Left ventricle myocardium inferior (tissue), 1 donor: Measurements from ENCODE around the gene PVALEF. TPM values are rescaled to one million over a fixed set of nuclear protein-coding genes. Genes with fewer than 3 reads are reported as not detected.

ENCODE experiments used
- DNase-seq: peaks from one replicate; pipeline ENCODE4 v3.0.0-alpha.2; 2020
- H3K27ac ChIP-seq: fragments of 200-600 bp; replicated peaks from 2 replicates; pipeline ENCODE4 v1.8.0; 2021
- H3K27me3 ChIP-seq: fragments of 200-600 bp; 2 replicates; pipeline ENCODE4 v1.8.0; 2021; ENCODE audit warnings: low read depth
- H3K36me3 ChIP-seq: fragments of 200-600 bp; 2 replicates; pipeline ENCODE4 v1.8.0; 2021
- H3K4me1 ChIP-seq: fragments of 200-600 bp; 2 replicates; pipeline ENCODE4 v1.8.0; 2021
- H3K4me3 ChIP-seq: fragments of 200-600 bp; 2 replicates; pipeline ENCODE4 v1.8.0; 2021; ENCODE audit warnings: mild to moderate bottlenecking, moderate library complexity
- H3K9me3 ChIP-seq: fragments of 200-600 bp; replicated peaks from 2 replicates; pipeline ENCODE4 v1.8.0; 2021
- CTCF ChIP-seq: fragments of 200-600 bp; IDR thresholded peaks from 2 replicates; pipeline ENCODE4 v1.8.0; 2021; ENCODE audit warnings: antibody characterized with exemption, mild to moderate bottlenecking, borderline replicate concordance
- intact Hi-C: fragments of 100-400 bp; cut with micrococcal nuclease; formaldehyde crosslinking; loops from one replicate; pipeline ENCODE4 v1.11.0; 2022
- total RNA-seq: library from RNA; stranded (reverse); fragmentation: NEBNext Ultra II Directional; extraction: Animal tissue kit (Norgen Biotek cat#: 25700); gene quantifications from one replicate; pipeline ENCODE4 v1.2.1, GENCODE V29; 2021
- donor health status: DM: no; HTN: yes; CAD: no; lungs with severe emphysema.

PVALEF gene
- total RNA-seq, 1 donor from 2014 or later: not detected

DNA sequence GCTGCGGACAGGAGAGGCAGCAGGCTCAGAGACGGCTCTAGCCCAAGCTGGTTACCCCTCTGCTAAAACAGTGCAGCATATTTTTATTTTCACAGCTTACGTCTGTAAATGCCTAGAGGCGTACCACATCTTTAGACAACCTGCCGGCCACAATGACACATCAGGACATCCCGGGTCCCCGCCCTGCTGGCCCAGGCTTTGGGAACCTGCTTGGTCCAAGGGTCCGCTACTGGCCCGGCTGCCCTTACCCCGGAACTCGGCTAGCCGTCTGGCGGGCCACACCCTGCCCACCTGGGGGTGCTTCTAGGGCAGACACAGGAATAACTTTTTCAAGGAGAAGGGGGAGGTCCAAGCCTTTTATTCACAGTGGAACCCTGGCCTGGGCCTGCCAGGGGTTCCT lies 53.2 kb downstream of the PVALEF start:
- no peak overlapping the region for H3K4me3 ChIP-seq
- intact Hi-C loops: no loop called here
- no peak for DNase-seq
- H3K27me3 ChIP-seq: no peaks in the 10 kb centered on the region
- TF ChIP-seq CTCF: no peak
- no peak overlapping the region for H3K27ac ChIP-seq
- H3K36me3 ChIP-seq: peaks cover 13% of the 10 kb centered on the region
- peaks cover 21% of the 10 kb centered on the region for H3K4me1 ChIP-seq
- H3K9me3 ChIP-seq: no peaks in the 10 kb centered on the region

GRCh38 chr17:81218991-81219390 lies 53.7 kb downstream of the PVALEF start:
- Histone ChIP-seq H3K4me3 (no peak overlapping the region), H3K9me3 (no peaks in the 10 kb centered on the region), H3K27ac (no peak overlapping the region), H3K27me3 (no peaks in the 10 kb centered on the region), H3K36me3 (peaks cover 13% of the 10 kb centered on the region), H3K4me1 (peaks cover 26% of the 10 kb centered on the region)
- no peak for TF ChIP-seq CTCF
- DNase-seq: no peak
- intact Hi-C loops: no loop called here

DNA sequence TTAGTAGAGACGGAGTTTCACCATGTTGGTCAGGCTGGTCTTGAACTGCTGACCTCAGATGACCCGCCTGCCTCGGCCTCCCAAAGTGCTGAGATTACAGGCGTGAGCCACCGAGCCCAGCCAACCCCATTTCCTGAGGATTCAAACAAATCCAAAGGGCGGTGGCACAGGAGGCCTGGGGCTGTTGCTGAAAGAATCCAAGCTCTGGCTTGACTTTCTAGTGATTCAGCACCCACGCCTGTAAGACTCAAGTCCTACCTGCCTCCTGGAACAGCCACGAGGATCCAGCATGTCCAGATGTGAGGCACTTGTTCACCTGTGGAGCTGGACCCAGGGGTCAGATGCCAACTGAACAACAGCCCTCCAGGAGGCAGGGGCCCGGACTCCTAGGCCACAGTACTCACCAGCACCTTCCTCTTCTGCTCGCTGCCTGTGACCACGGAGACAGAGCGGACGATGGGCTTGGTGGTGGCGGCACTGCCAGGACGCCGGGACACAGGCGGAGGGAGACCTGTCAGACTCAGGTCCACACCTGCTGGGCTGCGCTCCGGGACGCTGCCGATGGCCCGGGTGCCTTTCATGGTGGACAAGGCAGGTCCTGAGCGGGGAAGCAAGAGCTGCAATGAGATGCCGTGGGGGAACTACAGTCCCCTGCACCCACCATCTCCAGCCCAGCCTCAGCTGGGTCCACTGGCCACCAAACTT lies 54.3 kb downstream of the PVALEF start:
- intact Hi-C loops: no loop called here
- no peak for DNase-seq
- Histone ChIP-seq H3K4me1 (peaks cover 26% of the 10 kb centered on the region), H3K36me3 (peaks cover 13% of the 10 kb centered on the region), H3K4me3 (no peak overlapping the region), H3K27me3 (no peaks in the 10 kb centered on the region), H3K9me3 (no peaks in the 10 kb centered on the region), H3K27ac (no peak overlapping the region)
- no peak for TF ChIP-seq CTCF

GRCh38 chr17:81221371-81221841 lies 56.1 kb downstream of the PVALEF start:
- H3K4me3 ChIP-seq: peak overlapping the region; percentile 89
- no peaks in the 10 kb centered on the region for H3K9me3 ChIP-seq
- H3K27ac ChIP-seq: no peak overlapping the region
- peaks cover 13% of the 10 kb centered on the region for H3K36me3 ChIP-seq
- intact Hi-C loops: no loop called here
- DNase-seq: no peak
- no peak for TF ChIP-seq CTCF
- H3K27me3 ChIP-seq: no peaks in the 10 kb centered on the region
- peaks cover 26% of the 10 kb centered on the region for H3K4me1 ChIP-seq

DNA sequence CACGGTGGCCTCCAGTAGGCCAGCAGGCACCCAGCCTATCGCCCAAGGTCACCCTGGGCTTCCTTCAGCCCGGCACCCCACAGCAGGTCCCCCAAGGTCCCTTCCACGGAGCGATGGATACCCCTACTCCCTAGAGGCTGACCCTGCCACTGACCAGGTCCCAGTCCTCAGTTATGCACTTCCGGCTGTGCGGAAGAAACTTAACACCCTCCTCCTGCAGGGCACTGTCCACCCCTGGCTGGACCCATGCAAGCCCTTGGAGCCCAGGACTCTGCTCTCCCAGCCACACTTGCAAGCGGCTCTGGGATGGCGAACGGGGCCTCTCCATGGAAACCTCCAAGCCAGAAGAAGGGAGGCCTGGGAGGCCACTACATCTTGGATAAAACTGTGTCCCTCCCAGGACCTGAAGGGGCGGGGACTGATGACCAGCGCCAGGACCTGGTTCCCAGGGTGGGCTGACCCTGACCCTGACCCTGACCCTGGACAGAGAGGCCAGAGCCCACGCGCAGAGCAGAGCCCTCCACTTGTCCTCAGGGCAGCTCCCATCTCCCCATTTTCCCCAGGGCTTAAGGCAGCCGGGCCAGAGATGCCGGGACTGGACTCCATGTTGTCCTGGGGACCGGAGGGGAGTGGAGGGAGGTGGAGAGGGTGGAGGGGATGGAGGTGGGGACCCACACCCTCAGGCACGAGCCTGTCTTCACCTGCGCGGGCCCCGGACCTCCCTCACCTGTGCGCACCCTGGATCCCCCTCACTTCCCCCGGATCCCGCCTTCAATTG lies 56.7 kb downstream of the PVALEF start:
- intact Hi-C loops: no loop called here
- TF ChIP-seq CTCF: no peak
- Histone ChIP-seq H3K4me1 (peaks cover 26% of the 10 kb centered on the region), H3K36me3 (peaks cover 13% of the 10 kb centered on the region), H3K9me3 (peaks cover 6% of the 10 kb centered on the region), H3K27me3 (no peaks in the 10 kb centered on the region), H3K4me3 (peak overlapping the region; percentile 89), H3K27ac (no peak overlapping the region)
- no peak for DNase-seq
